Skeletal muscle satellite cell (primary cell): ENCODE data around the gene MBD5.

ENCODE experiments used
- H3K27me3 ChIP-seq: 2 replicates; pipeline ENCODE4 v1.7.0; 2013; ENCODE audit warnings: low read length; ENCODE audit not compliant: control insufficient read depth, insufficient read depth
- H3K36me3 ChIP-seq: 2 replicates; pipeline ENCODE4 v1.7.0; 2013; ENCODE audit warnings: mild to moderate bottlenecking, control low read depth, low read length; ENCODE audit not compliant: insufficient read depth
- H3K4me1 ChIP-seq: 2 replicates; pipeline ENCODE4 v1.7.0; 2013; ENCODE audit warnings: low read length; ENCODE audit not compliant: control insufficient read depth, insufficient read depth
- H3K4me2 ChIP-seq: 2 replicates; pipeline ENCODE4 v1.7.0; 2013; ENCODE audit warnings: mild to moderate bottlenecking, low read length
- H3K4me3 ChIP-seq: 2 replicates; pipeline ENCODE4 v1.7.0; 2013; ENCODE audit warnings: low read length
- H3K9ac ChIP-seq: 2 replicates; pipeline ENCODE4 v1.7.0; 2013; ENCODE audit warnings: mild to moderate bottlenecking, low read depth, low read length, moderate library complexity
- H3K9me3 ChIP-seq: replicated peaks from 2 replicates; pipeline ENCODE4 v1.7.0; 2013; ENCODE audit warnings: mild to moderate bottlenecking, control low read depth, low read length

MBD5 gene

DNA sequence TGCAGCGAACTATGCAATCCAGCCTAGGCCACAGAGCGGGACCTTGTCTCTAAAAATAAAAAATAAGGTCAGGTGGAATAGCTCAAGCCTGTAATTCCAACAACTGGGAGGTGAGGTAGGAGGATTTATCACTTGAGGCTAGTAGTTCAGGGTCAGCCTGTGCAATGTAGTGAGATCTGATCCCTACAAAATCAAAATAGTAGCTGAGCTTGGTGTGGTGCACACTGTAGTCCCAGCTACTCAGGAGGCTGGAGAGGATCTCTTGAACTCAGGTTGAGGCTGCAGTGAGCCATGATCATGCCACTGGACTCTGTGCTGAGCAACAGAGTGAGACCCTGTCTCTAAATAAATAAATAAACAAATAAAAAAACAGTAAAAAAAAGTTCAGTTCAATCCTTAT lies 5.7 kb downstream of the MBD5 start:
- no peaks in the 10 kb centered on the region for H3K36me3 ChIP-seq

DNA sequence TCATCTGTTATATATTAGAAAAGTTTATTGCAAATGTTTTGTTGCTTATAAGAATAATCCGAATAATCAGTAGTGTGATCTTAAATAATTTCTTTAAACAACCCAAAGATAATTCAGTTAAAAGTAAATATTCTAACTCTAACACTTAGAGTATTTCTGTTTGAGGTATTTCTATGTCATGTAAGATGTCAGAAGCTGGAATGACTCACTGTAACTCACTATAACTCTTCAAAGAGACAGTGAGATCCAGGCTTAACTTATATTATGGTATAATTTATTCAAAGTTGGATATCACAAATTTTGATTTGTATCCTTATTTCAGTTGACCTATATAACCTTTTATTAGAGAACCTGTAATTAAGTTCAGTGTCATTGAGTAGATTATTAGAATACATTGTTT lies 6.9 kb downstream of the MBD5 start:
- H3K36me3 ChIP-seq = no peaks in the 10 kb centered on the region
- H3K4me1 ChIP-seq = peaks cover 17% of the 10 kb centered on the region
- no peak overlapping the region for H3K9ac ChIP-seq
- no peak overlapping the region for H3K4me2 ChIP-seq
- no peaks in the 10 kb centered on the region for H3K9me3 ChIP-seq
- H3K27me3 ChIP-seq = no peaks in the 10 kb centered on the region
- no peak overlapping the region for H3K4me3 ChIP-seq

More for the DNA sequence above, 5.7 kb downstream of the MBD5 start:
- H3K9ac ChIP-seq = no peak overlapping the region
- no peaks in the 10 kb centered on the region for H3K9me3 ChIP-seq
- H3K27me3 ChIP-seq = no peaks in the 10 kb centered on the region
- H3K4me1 ChIP-seq = peaks cover 20% of the 10 kb centered on the region
- no peak overlapping the region for H3K4me2 ChIP-seq
- H3K4me3 ChIP-seq = no peak overlapping the region

- Histone ChIP-seq H3K36me3 (no peaks in the 10 kb centered on the region), H3K9me3 (no peaks in the 10 kb centered on the region), H3K4me1 (peaks cover 8% of the 10 kb centered on the region), H3K9ac (no peak overlapping the region), H3K27me3 (no peaks in the 10 kb centered on the region), H3K4me2 (no peak overlapping the region), H3K4me3 (no peak overlapping the region)
These were observed 7.9 kb downstream of the MBD5 start for GRCh38 chr2:148028781-148029180.

GRCh38 chr2:148031152-148031551 lies 10.3 kb downstream of the MBD5 start:
- Histone ChIP-seq H3K27me3 (no peaks in the 10 kb centered on the region), H3K9ac (no peak overlapping the region), H3K4me1 (no peaks in the 10 kb centered on the region), H3K36me3 (no peaks in the 10 kb centered on the region), H3K9me3 (no peaks in the 10 kb centered on the region), H3K4me2 (no peak overlapping the region), H3K4me3 (no peak overlapping the region)

DNA sequence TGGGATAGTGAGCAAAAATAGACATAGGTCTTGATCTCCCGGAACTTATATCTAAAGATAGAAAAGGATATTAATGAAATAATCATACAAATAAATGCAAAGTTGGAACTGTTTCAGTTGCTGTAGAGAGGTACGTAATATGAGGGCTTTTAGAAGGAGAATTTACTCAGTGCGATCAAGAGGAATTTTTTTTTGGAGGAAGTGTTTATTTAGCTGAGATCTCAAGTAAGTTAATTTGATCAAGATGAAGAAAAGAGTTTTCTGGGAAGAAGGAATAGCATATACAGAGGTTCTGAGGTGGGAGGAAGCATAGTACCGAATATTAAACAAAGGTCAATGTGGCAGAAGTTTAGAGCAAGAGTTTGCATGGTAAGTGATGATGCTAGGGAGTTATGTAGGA lies 11.3 kb downstream of the MBD5 start:
- H3K9me3 ChIP-seq = no peaks in the 10 kb centered on the region
- no peak overlapping the region for H3K4me2 ChIP-seq
- H3K9ac ChIP-seq = no peak overlapping the region
- no peak overlapping the region for H3K4me3 ChIP-seq
- no peaks in the 10 kb centered on the region for H3K27me3 ChIP-seq
- H3K36me3 ChIP-seq = no peaks in the 10 kb centered on the region
- peaks cover 3% of the 10 kb centered on the region for H3K4me1 ChIP-seq

GRCh38 chr2:148039783-148040182 lies 18.9 kb downstream of the MBD5 start:
- Histone ChIP-seq H3K4me2 (no peak overlapping the region), H3K27me3 (no peaks in the 10 kb centered on the region), H3K9ac (no peak overlapping the region), H3K4me3 (no peak overlapping the region), H3K36me3 (no peaks in the 10 kb centered on the region), H3K9me3 (no peaks in the 10 kb centered on the region), H3K4me1 (peaks cover 14% of the 10 kb centered on the region)

GRCh38 chr2:148042219-148042618 lies 21.3 kb downstream of the MBD5 start:
- H3K4me1 ChIP-seq = peaks cover 11% of the 10 kb centered on the region
- no peaks in the 10 kb centered on the region for H3K36me3 ChIP-seq
- H3K9me3 ChIP-seq = no peaks in the 10 kb centered on the region
- no peak overlapping the region for H3K9ac ChIP-seq
- no peaks in the 10 kb centered on the region for H3K27me3 ChIP-seq
- H3K4me3 ChIP-seq = no peak overlapping the region
- no peak overlapping the region for H3K4me2 ChIP-seq

DNA sequence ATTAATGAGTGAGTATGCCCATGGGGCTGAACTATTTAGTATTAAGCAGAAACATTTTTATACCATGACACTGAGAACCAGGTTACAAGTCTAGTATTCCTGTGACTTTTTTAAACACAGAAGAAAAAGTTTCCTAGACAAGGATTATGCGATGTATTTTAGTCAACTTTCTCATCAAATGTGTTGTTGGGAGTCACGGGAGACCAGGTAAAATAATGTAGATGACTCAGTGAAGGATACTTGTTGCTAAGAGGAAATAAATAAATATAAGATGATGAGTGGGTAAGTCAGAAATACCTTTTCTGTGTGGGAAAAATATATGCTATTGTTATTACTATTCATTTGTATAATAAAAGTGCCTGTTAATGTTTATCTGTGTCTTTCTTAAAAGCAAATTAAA lies 23.4 kb downstream of the MBD5 start:
- H3K27me3 ChIP-seq = no peaks in the 10 kb centered on the region
- no peak overlapping the region for H3K4me2 ChIP-seq
- H3K4me3 ChIP-seq = no peak overlapping the region
- H3K36me3 ChIP-seq = no peaks in the 10 kb centered on the region
- H3K9ac ChIP-seq = no peak overlapping the region
- H3K4me1 ChIP-seq = no peaks in the 10 kb centered on the region
- no peaks in the 10 kb centered on the region for H3K9me3 ChIP-seq

- no peaks in the 10 kb centered on the region for H3K27me3 ChIP-seq
- H3K4me1 ChIP-seq = no peaks in the 10 kb centered on the region
- H3K9me3 ChIP-seq = no peaks in the 10 kb centered on the region
- no peak overlapping the region for H3K9ac ChIP-seq
- no peak overlapping the region for H3K4me3 ChIP-seq
- no peak overlapping the region for H3K4me2 ChIP-seq
- no peaks in the 10 kb centered on the region for H3K36me3 ChIP-seq
These were observed 25.9 kb downstream of the MBD5 start for GRCh38 chr2:148046802-148047201.

GRCh38 chr2:148048475-148049221 lies 27.8 kb downstream of the MBD5 start:
- H3K9me3 ChIP-seq = no peaks in the 10 kb centered on the region
- no peaks in the 10 kb centered on the region for H3K4me1 ChIP-seq
- H3K36me3 ChIP-seq = no peaks in the 10 kb centered on the region
- H3K9ac ChIP-seq = no peak overlapping the region
- H3K27me3 ChIP-seq = no peaks in the 10 kb centered on the region
- H3K4me2 ChIP-seq = no peak overlapping the region
- no peak overlapping the region for H3K4me3 ChIP-seq

DNA sequence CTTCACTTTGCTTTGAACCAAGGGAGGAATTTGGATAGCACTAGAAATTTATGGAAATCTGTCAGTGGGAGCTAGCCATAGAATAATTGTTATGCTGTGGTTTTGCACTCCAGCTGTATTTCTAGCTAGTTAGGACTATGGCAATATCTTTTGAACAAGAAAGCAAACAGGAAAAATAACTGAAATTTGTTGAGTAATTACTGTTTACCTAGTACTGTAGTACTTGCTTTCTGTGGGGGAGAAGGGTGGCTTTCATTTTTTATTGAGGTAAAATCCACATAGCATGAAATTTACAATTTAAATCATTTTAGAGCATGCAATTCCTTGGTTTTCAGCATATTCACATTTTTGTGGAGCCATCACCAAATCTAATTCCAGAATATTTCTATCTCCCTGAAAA lies 28.4 kb downstream of the MBD5 start:
- H3K4me3 ChIP-seq = no peak overlapping the region
- no peaks in the 10 kb centered on the region for H3K9me3 ChIP-seq
- no peaks in the 10 kb centered on the region for H3K4me1 ChIP-seq
- no peaks in the 10 kb centered on the region for H3K27me3 ChIP-seq
- no peak overlapping the region for H3K4me2 ChIP-seq
- no peak overlapping the region for H3K9ac ChIP-seq
- no peaks in the 10 kb centered on the region for H3K36me3 ChIP-seq

- Histone ChIP-seq H3K36me3 (no peaks in the 10 kb centered on the region), H3K4me1 (peaks cover 3% of the 10 kb centered on the region), H3K4me2 (no peak overlapping the region), H3K4me3 (no peak overlapping the region), H3K9ac (no peak overlapping the region), H3K9me3 (no peaks in the 10 kb centered on the region), H3K27me3 (no peaks in the 10 kb centered on the region)
These were observed 31.8 kb downstream of the MBD5 start for GRCh38 chr2:148052687-148053086.
